DND-41 (cell line): ENCODE measurements around the gene TBC1D22A.

ENCODE experiments used
- ATAC-seq: fragments of 200-7000 bp; cut with Tn5 transposase; 3 replicates; pipeline ENCODE4 v1.9.1; 2021; ENCODE audit warnings: low read depth; ENCODE audit not compliant: insufficient read depth
- DNase-seq: peaks from one replicate; pipeline ENCODE4 v3.0.0-alpha.2; 2020
- H2AFZ ChIP-seq: 2 replicates; pipeline ENCODE4 v1.6.0; 2012; ENCODE audit warnings: low read depth, low read length
- H3K27ac ChIP-seq: 2 replicates; pipeline ENCODE4 v1.5.1; 2012; ENCODE audit warnings: low read length, inconsistent platforms
- H3K27me3 ChIP-seq: fragments of 200-600 bp; sonication (generic); 2 replicates; pipeline ENCODE4 v1.6.0; 2012; ENCODE audit warnings: low read length, mild to moderate bottlenecking, inconsistent platforms; ENCODE audit not compliant: insufficient read depth, poor library complexity
- H3K36me3 ChIP-seq: 2 replicates; pipeline ENCODE4 v1.5.1; 2012; ENCODE audit warnings: low read length, inconsistent platforms; ENCODE audit not compliant: insufficient read depth
- H3K4me1 ChIP-seq: 2 replicates; pipeline ENCODE4 v1.5.1; 2012; ENCODE audit warnings: mild to moderate bottlenecking, low read length; ENCODE audit not compliant: insufficient read depth
- H3K4me2 ChIP-seq: 2 replicates; pipeline ENCODE4 v1.6.0; 2012; ENCODE audit warnings: mild to moderate bottlenecking, moderate library complexity, low read length, inconsistent platforms; ENCODE audit not compliant: insufficient read depth
- H3K4me3 ChIP-seq, 2 experiments: fragments of 200-600 bp in 1 of 2; shearing (Covaris generic) in 1 of 2; 2 replicates each; pipeline ENCODE4 v1.5.1; 2012 to 2016; ENCODE audit warnings: inconsistent platforms in 2 of 2, low read length in 2 of 2, mild to moderate bottlenecking in 2 of 2, low read depth in 1 of 2, moderate library complexity in 1 of 2
- H3K79me2 ChIP-seq: 2 replicates; pipeline ENCODE4 v1.6.0; 2012; ENCODE audit warnings: low read length, inconsistent platforms; ENCODE audit not compliant: insufficient read depth
- H3K9ac ChIP-seq: 2 replicates; pipeline ENCODE4 v1.6.0; 2012; ENCODE audit warnings: low read depth, mild to moderate bottlenecking, inconsistent platforms, low read length, moderate library complexity
- H3K9me3 ChIP-seq: 2 replicates; pipeline ENCODE4 v1.5.1; 2012; ENCODE audit warnings: low read length, moderate library complexity, mild to moderate bottlenecking, inconsistent platforms; ENCODE audit not compliant: insufficient read depth, severe bottlenecking
- H4K20me1 ChIP-seq: 2 replicates; pipeline ENCODE4 v1.6.0; 2012; ENCODE audit warnings: low read length; ENCODE audit not compliant: insufficient read depth
- CTCF ChIP-seq: IDR thresholded peaks from 2 replicates; pipeline ENCODE4 v1.5.1; 2012; ENCODE audit warnings: borderline replicate concordance, low read length, moderate library complexity, mild to moderate bottlenecking; ENCODE audit not compliant: poor library complexity, severe bottlenecking; ENCODE audit errors: extremely low read depth
- EZH2 ChIP-seq: IDR thresholded peaks from 3 replicates; pipeline ENCODE4 v1.6.1; 2012; ENCODE audit warnings: borderline replicate concordance, low read depth, mild to moderate bottlenecking, moderate library complexity, low read length, inconsistent platforms; ENCODE audit not compliant: severe bottlenecking

TBC1D22A gene

GRCh38 chr22:47209547-47210023 is 447.1 kb downstream of the TBC1D22A start:
- Histone ChIP-seq H3K36me3 (no peaks in the 10 kb centered on the region), H3K9me3 (no peaks in the 10 kb centered on the region), H3K27me3 (no peaks in the 10 kb centered on the region), H3K9ac (no peak overlapping the region), H2AFZ (no peak overlapping the region), H3K79me2 (no peaks in the 10 kb centered on the region), H3K4me1 (no peaks in the 10 kb centered on the region), H3K4me2 (no peak overlapping the region), H3K27ac (no peak overlapping the region), H3K4me3 (no peak overlapping the region), H4K20me1 (no peaks in the 10 kb centered on the region; the same call in 1 of the 2 replicates)
- TF ChIP-seq EZH2 (no peak), CTCF (no peak)
- ATAC-seq: no peak
- no peak for DNase-seq

GRCh38 chr22:47210112-47210657 is 447.7 kb downstream of the TBC1D22A start:
- H3K9ac ChIP-seq: no peak overlapping the region
- H3K4me1 ChIP-seq: no peaks in the 10 kb centered on the region
- TF ChIP-seq EZH2: no peak
- no peak for TF ChIP-seq CTCF
- H3K4me3 ChIP-seq: no peak overlapping the region
- DNase-seq (no peak), ATAC-seq (no peak)
- no peak overlapping the region for H3K27ac ChIP-seq
- no peaks in the 10 kb centered on the region for H3K27me3 ChIP-seq
- no peaks in the 10 kb centered on the region for H3K36me3 ChIP-seq
- no peaks in the 10 kb centered on the region for H3K9me3 ChIP-seq
- H4K20me1 ChIP-seq: no peaks in the 10 kb centered on the region; the same call in 1 of the 2 replicates
- H3K79me2 ChIP-seq: no peaks in the 10 kb centered on the region
- H3K4me2 ChIP-seq: no peak overlapping the region
- H2AFZ ChIP-seq: no peak overlapping the region

- Histone ChIP-seq H3K27ac (no peak overlapping the region), H3K4me2 (no peak overlapping the region), H3K79me2 (no peaks in the 10 kb centered on the region), H4K20me1 (no peaks in the 10 kb centered on the region; the same call in 1 of the 2 replicates), H2AFZ (no peak overlapping the region), H3K27me3 (no peaks in the 10 kb centered on the region), H3K9me3 (no peaks in the 10 kb centered on the region), H3K4me1 (no peaks in the 10 kb centered on the region), H3K4me3 (no peak overlapping the region), H3K9ac (no peak overlapping the region), H3K36me3 (no peaks in the 10 kb centered on the region)
- TF ChIP-seq CTCF (no peak), EZH2 (no peak)
- ATAC-seq (no peak), DNase-seq (no peak)
Observed at GRCh38 chr22:47210686-47211085, 448.2 kb downstream of the TBC1D22A start.
